HCT116 (cell line): ENCODE data around the gene PCBP3. TPM values are rescaled to one million over a fixed set of nuclear protein-coding genes. Genes with fewer than 3 reads are reported as not detected.

Experiments used
- ATAC-seq: fragments of 200-7000 bp; cut with Tn5 transposase; 2 replicates; pipeline ENCODE4 v1.9.1; 2020; ENCODE audit warnings: mild to moderate bottlenecking, moderate library complexity
- BruUV-seq: library from RNA; stranded (reverse); fragments of 400-500 nt; replicated peaks from 2 replicates; lab custom pipeline; 2021; lab: Mats Ljungman, UMichigan
- CTCF ChIA-PET: fragments of 300-600 bp; sonication (Branson Sonifier 250); formaldehyde crosslinking; loops from one replicate; lab custom pipeline; 2021; ENCODE audit warnings: antibody characterized with exemption; lab: Charles Lee
- POLR2A ChIA-PET: fragments of 300-600, 350-600 bp; sonication (Branson Sonifier 250); formaldehyde crosslinking; loops from one replicate; lab custom pipeline; 2021; ENCODE audit warnings: antibody characterized with exemption; lab: Charles Lee
- RAD21 ChIA-PET, 2 experiments: fragments of 300-600 bp; sonication (Branson Sonifier 250); formaldehyde crosslinking; loops; one replicate each; lab custom pipeline; 2023; ENCODE audit warnings: low total read pairs in 2 of 2; ENCODE audit not compliant: uncharacterized antibody in 2 of 2, unreplicated experiment in 2 of 2, low non-redundant PET in 1 of 2; lab: Charles Lee
- DNase-seq: peaks from one replicate; pipeline ENCODE4 v3.0.0-alpha.2; 2010; ENCODE audit warnings: low read depth, low spot score
- H2AFZ ChIP-seq: fragments of 200-600 bp; shearing (Covaris generic), sonication (generic); 2 replicates; pipeline ENCODE4 v1.6.1; 2017; ENCODE audit warnings: low read depth, mixed run types, mixed read lengths, antibody characterized with exemption, low read length; ENCODE audit not compliant: poor library complexity, severe bottlenecking
- H3K27ac ChIP-seq: 2 replicates; pipeline ENCODE4 v1.5.1; 2012; ENCODE audit warnings: low read depth, low read length
- H3K27me3 ChIP-seq: fragments of 200-600 bp; sonication (generic); 2 replicates; pipeline ENCODE4 v1.6.1; 2016; ENCODE audit warnings: mixed run types, low read length, mixed read lengths; ENCODE audit not compliant: insufficient read depth
- H3K36me3 ChIP-seq, 2 experiments: fragments of 200-500 bp in 1 of 2; fragments of 200-600 bp in 1 of 2; sonication (Bioruptor generic) in 1 of 2; sonication (generic) in 1 of 2; 2 replicates each; pipeline versions ENCODE4 v1.5.1 to v1.6.1; 2014 to 2016; ENCODE audit warnings: low read length in 2 of 2, inconsistent platforms in 1 of 2, mixed read lengths in 1 of 2, mixed run types in 1 of 2; ENCODE audit not compliant: insufficient read depth in 2 of 2, control insufficient read depth in 1 of 2
- H3K4me1 ChIP-seq, 2 experiments: fragments of 200-600 bp in 1 of 2; sonication (generic) in 1 of 2; 2 replicates each; pipeline versions ENCODE4 v1.5.1 to v1.6.1; 2012 to 2017; ENCODE audit warnings: low read length in 2 of 2, inconsistent platforms in 1 of 2, mild to moderate bottlenecking in 1 of 2, mixed read lengths in 1 of 2, mixed run types in 1 of 2, moderate library complexity in 1 of 2; ENCODE audit not compliant: insufficient read depth in 2 of 2, control insufficient read depth in 1 of 2
- H3K4me2 ChIP-seq: fragments of 200-600 bp; sonication (generic); 2 replicates; pipeline ENCODE4 v1.6.1; 2017; ENCODE audit warnings: mixed run types, low read length, mixed read lengths
- H3K4me3 ChIP-seq, 2 experiments: fragments of 200-600 bp in 1 of 2; sonication (generic) in 1 of 2; replicated peaks in 1 of 2; 2 replicates each; pipeline ENCODE4 v1.5.1; 2011 to 2016; ENCODE audit warnings: low read length in 2 of 2, control low read depth in 1 of 2, low read depth in 1 of 2, mild to moderate bottlenecking in 1 of 2, mixed read lengths in 1 of 2, mixed run types in 1 of 2
- H3K79me2 ChIP-seq: fragments of 200-600 bp; sonication (generic); 2 replicates; pipeline ENCODE4 v1.6.1; 2017; ENCODE audit warnings: mild to moderate bottlenecking, mixed run types, low read length, moderate library complexity, mixed read lengths; ENCODE audit not compliant: insufficient read depth
- H3K9ac ChIP-seq: fragments of 200-600 bp; sonication (generic); 2 replicates; pipeline ENCODE4 v1.6.1; 2016; ENCODE audit warnings: low read length, mixed read lengths
- H3K9me2 ChIP-seq: fragments of 200-600 bp; sonication (generic), shearing (Covaris generic); 2 replicates; pipeline ENCODE4 v1.6.1; 2017; ENCODE audit warnings: mixed run types, mild to moderate bottlenecking, moderate library complexity; ENCODE audit not compliant: insufficient read depth
- H3K9me3 ChIP-seq, 2 experiments: fragments of 200-500 bp in 1 of 2; fragments of 200-600 bp in 1 of 2; sonication (Bioruptor generic) in 1 of 2; sonication (generic) in 1 of 2; 2 replicates each; pipeline ENCODE4 v1.6.1; 2014 to 2017; ENCODE audit warnings: low read length in 2 of 2, mixed read lengths in 2 of 2, inconsistent platforms in 1 of 2, low read depth in 1 of 2, mild to moderate bottlenecking in 1 of 2, mixed run types in 1 of 2, moderate library complexity in 1 of 2; ENCODE audit not compliant: control insufficient read depth in 1 of 2, insufficient read depth in 1 of 2
- H4K20me1 ChIP-seq: fragments of 200-600 bp; sonication (generic), shearing (Covaris generic); 2 replicates; pipeline ENCODE4 v1.6.1; 2017; ENCODE audit warnings: mixed run types, mild to moderate bottlenecking, moderate library complexity; ENCODE audit not compliant: insufficient read depth
- CEBPB ChIP-seq: IDR thresholded peaks from 2 replicates; pipeline ENCODE4 v1.6.1; 2012; ENCODE audit warnings: low read depth
- CTCF ChIP-seq, 3 experiments: fragments of 200-600 bp in 1 of 3; sonication (generic) in 1 of 3; IDR thresholded peaks in 2 of 3; conservative IDR thresholded peaks in 1 of 3; 2 replicates each; pipeline ENCODE4 v1.5.1; 2012 to 2017; ENCODE audit warnings: low read depth in 2 of 3, low read length in 2 of 3, antibody characterized with exemption in 1 of 3, borderline replicate concordance in 1 of 3, control low read depth in 1 of 3, mild to moderate bottlenecking in 1 of 3, mixed read lengths in 1 of 3, mixed run types in 1 of 3, moderate library complexity in 1 of 3; ENCODE audit not compliant: insufficient read depth in 1 of 3
- EGR1 ChIP-seq: IDR thresholded peaks from 2 replicates; pipeline ENCODE4 v1.6.1; 2012; ENCODE audit warnings: low read depth
- ELF1 ChIP-seq: IDR thresholded peaks from 2 replicates; pipeline ENCODE4 v1.6.1; 2012; ENCODE audit warnings: low read depth, borderline replicate concordance
- POLR2AphosphoS5 ChIP-seq: IDR thresholded peaks from 2 replicates; pipeline ENCODE4 v1.6.1; 2011; ENCODE audit warnings: mild to moderate bottlenecking, low read depth, low read length, moderate library complexity
- YY1 ChIP-seq: IDR thresholded peaks from 2 replicates; pipeline ENCODE4 v1.6.1; 2011; ENCODE audit warnings: low read length, low read depth, moderate library complexity, mild to moderate bottlenecking; ENCODE audit not compliant: insufficient replicate concordance; ENCODE audit errors: extremely low read depth
- ZNF274 ChIP-seq: fragments of 200-500 bp; sonication (Bioruptor generic); IDR thresholded peaks from 2 replicates; pipeline ENCODE4 v1.6.1; 2014; ENCODE audit warnings: mild to moderate bottlenecking, low read depth, low read length, inconsistent platforms
- intact Hi-C: fragments of 100-400 bp; cut with micrococcal nuclease; formaldehyde crosslinking; loops from 2 replicates; pipeline ENCODE4 v1.10.0; 2022
- total RNA-seq: library from RNA; stranded (reverse); gene quantifications from one replicate; pipeline ENCODE4 v1.2.1, GENCODE V29; 2021; ENCODE audit not compliant: unreplicated experiment
- TF ChIP-seq, protein P1 (sequence below): IDR thresholded peaks from 2 replicates; pipeline ENCODE4 v1.6.1; 2012

The PCBP3 gene
- total RNA-seq, 1 experiment from 2014 or later: 3.1 TPM

DNA sequence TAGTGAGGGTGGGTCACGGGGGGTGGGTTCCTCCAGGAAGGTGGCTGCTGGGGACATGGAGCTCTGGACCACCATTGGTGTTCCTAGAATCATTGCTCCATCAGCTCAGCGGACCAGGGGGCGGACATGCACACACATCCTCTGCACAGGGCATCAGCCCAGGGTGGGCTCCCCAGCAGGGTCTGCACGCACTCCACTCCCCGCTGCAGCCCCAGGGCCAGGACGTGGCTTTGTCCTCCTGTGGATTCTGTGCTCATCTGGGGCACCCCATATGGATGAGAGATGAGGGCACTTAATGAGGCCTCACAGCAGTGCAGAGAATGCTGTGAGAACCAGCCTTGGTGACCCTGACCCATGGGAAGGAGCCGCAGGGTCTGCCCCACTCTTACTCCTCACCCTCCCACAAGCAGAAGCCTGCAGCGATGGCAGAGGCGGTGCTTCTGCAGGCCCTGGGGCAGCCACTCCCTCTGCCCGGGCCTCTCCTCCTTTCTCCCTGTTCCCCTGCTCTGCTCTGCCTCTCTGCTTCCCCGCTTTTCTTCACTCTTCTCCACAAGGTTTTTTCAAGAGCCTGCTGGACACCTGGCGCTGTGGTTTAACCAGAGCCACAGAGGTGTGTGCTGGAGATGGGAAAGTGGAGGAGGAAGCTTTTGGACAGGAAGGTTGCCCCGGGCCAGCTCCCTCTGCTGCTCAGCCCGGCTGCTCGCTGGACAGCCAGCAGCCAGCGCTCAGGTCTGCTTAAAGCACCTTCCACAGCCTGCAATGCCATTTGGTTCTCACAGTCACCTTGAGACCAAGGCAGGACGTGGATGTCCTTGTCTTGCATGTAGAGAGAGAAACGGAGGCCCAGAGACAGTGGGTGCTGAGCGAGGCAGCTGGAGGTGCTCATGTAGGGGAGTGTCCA is 26.3 kb upstream of the PCBP3 start:
- H3K4me1 ChIP-seq: peaks cover 0 to 5% of the 10 kb centered on the region in 2 experiments; a peak in 1 of 4 replicates
- BruUV-seq: no TSS peak
- CTCF ChIA-PET: no interaction called here

More for the DNA sequence above, 26.3 kb upstream of the PCBP3 start:
- RAD21 ChIA-PET: no interaction called here
- no peaks in the 10 kb centered on the region for H3K36me3 ChIP-seq
- H2AFZ ChIP-seq: no peak overlapping the region
- peak; percentile 41 for ATAC-seq
- no peaks in the 10 kb centered on the region for H3K79me2 ChIP-seq
- no peak overlapping the region for H3K27ac ChIP-seq
- no peaks in the 10 kb centered on the region for H3K9me2 ChIP-seq
- intact Hi-C loops: no loop called here
- H4K20me1 ChIP-seq: no peaks in the 10 kb centered on the region
- H3K4me3 ChIP-seq: no peak overlapping the region
- TF ChIP-seq EGR1: no peak
- TF ChIP-seq POLR2AphosphoS5: no peak
- no peak for TF ChIP-seq ZNF274
- TF ChIP-seq CEBPB: no peak
- no peak for TF ChIP-seq ELF1
- TF ChIP-seq YY1: no peak
- TF ChIP-seq CTCF (IDR thresholded peaks at IDR 0.05 in 2 of 3, conservative IDR thresholded peaks at IDR 0.05 in 1 of 3; ENCODE audit: borderline replicate concordance in 1 of 3, insufficient read depth in 1 of 3, low read depth in 2 of 3, low read length in 2 of 3): no peak
- TF ChIP-seq, protein P1, sequence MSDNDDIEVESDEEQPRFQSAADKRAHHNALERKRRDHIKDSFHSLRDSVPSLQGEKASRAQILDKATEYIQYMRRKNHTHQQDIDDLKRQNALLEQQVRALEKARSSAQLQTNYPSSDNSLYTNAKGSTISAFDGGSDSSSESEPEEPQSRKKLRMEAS: no peak
- TF ChIP-seq, all 23 proteins: peak for 0
- Histone ChIP-seq H3K4me2 (no peak overlapping the region), H3K9ac (no peak overlapping the region), H3K9me3 (no peaks in the 10 kb centered on the region), H3K27me3 (peaks cover 23% of the 10 kb centered on the region)
- no peak for DNase-seq
- POLR2A ChIA-PET: no interaction called here
